ENCODE data around the gene ORMDL1. TPM values are rescaled to one million over a fixed set of nuclear protein-coding genes. Genes with fewer than 3 reads are reported as not detected.
A peak's percentile ranks its signal among the peaks of the same experiment; 100 is the strongest.

The ORMDL1 gene
- total RNA-seq, 1 donor from 2014 or later, result 63.7 TPM

DNA sequence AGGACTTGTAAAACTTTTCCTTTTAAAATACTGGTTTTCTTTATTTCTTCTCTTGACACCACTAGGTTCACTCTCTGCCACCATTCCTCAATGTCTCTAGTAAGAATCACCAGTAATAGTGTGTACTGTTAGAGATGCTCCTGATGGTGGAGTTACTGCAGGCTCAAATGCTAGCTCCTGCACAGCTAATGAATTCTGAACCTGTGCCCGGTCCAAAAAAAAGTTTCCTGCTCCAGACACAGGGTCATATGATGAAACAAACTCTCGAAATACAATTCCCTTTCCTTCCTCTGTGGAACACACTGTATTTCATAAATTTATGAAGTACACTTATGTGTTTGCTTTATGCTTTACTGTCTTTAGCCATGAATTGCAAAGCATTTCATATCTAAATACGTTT, 19.3 kb upstream of the ORMDL1 start:
- Mint-ChIP-seq H3K27me3 (ENCODE audit: unreplicated experiment) (no peaks in the 10 kb centered on the region), H3K9me3 (ENCODE audit: unreplicated experiment) (no peaks in the 10 kb centered on the region), H3K4me1 (ENCODE audit: unreplicated experiment) (peaks cover 18% of the 10 kb centered on the region), H3K36me3 (ENCODE audit: unreplicated experiment) (peaks cover 13% of the 10 kb centered on the region), H3K4me3 (ENCODE audit: unreplicated experiment) (no peak overlapping the region), H3K27ac (ENCODE audit: unreplicated experiment) (no peak overlapping the region)
- DNase-seq (ENCODE audit: extremely low spot score, unreplicated experiment), result no peak
- TF ChIP-seq, protein P1, sequence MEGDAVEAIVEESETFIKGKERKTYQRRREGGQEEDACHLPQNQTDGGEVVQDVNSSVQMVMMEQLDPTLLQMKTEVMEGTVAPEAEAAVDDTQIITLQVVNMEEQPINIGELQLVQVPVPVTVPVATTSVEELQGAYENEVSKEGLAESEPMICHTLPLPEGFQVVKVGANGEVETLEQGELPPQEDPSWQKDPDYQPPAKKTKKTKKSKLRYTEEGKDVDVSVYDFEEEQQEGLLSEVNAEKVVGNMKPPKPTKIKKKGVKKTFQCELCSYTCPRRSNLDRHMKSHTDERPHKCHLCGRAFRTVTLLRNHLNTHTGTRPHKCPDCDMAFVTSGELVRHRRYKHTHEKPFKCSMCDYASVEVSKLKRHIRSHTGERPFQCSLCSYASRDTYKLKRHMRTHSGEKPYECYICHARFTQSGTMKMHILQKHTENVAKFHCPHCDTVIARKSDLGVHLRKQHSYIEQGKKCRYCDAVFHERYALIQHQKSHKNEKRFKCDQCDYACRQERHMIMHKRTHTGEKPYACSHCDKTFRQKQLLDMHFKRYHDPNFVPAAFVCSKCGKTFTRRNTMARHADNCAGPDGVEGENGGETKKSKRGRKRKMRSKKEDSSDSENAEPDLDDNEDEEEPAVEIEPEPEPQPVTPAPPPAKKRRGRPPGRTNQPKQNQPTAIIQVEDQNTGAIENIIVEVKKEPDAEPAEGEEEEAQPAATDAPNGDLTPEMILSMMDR (IDR thresholded peaks at IDR 0.05), result no peak

DNA sequence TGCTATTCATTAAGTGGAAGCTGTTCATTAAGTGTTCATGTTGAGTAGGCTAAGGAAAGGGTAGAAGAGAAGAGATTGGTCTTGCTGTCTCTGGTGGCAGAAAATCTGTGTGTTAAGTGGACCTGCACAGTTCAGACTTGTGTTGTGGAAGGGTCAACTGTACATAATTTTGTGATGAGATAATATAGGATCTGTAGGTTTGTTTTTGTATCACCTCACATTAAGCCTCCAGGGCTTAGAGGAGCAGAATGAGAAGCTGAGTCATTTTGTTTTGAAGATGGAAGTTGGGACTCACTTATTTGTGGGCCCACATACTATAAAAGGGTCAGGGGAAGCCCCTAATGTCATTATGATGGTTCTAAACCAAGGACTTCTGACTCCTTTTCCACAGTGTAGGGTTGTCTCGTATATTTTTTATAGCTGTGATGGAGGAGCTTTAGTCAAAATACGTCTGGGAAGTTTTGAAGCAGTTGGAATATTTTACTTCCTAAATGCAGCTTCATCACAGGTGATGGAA, 18.3 kb upstream of the ORMDL1 start:
- no peak for DNase-seq (ENCODE audit: extremely low spot score, unreplicated experiment)
- H3K36me3 Mint-ChIP-seq (ENCODE audit: unreplicated experiment), result peaks cover 15% of the 10 kb centered on the region
- H3K4me3 Mint-ChIP-seq (ENCODE audit: unreplicated experiment), result no peak overlapping the region
- TF ChIP-seq, protein P1 (IDR thresholded peaks at IDR 0.05), result no peak
- no peak overlapping the region for H3K27ac Mint-ChIP-seq (ENCODE audit: unreplicated experiment)
- no peaks in the 10 kb centered on the region for H3K27me3 Mint-ChIP-seq (ENCODE audit: unreplicated experiment)
- peaks cover 18% of the 10 kb centered on the region for H3K4me1 Mint-ChIP-seq (ENCODE audit: unreplicated experiment)
- H3K9me3 Mint-ChIP-seq (ENCODE audit: unreplicated experiment), result no peaks in the 10 kb centered on the region

DNA sequence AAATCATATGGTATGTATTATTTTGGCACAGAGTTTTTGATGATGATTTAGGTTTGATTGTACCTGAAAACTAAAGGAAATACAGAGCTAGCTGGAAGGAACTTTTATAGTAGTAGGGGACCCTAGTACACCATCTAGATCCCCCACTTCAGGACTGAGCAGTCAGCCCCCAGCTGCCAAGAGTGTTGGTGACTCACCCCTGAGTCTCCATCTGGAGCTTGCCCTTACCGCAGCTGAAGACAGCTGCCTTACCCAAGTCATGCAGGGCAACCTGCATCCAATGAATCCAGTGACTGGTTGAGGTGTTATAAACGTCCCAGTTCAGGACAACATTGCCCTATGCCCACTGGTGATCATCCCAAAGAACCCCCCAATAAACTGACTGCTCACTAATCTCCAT, 15.4 kb upstream of the ORMDL1 start:
- no peaks in the 10 kb centered on the region for H3K9me3 Mint-ChIP-seq (ENCODE audit: unreplicated experiment)
- H3K36me3 Mint-ChIP-seq (ENCODE audit: unreplicated experiment), result peaks cover 20% of the 10 kb centered on the region
- peaks cover 16% of the 10 kb centered on the region for H3K4me1 Mint-ChIP-seq (ENCODE audit: unreplicated experiment)
- TF ChIP-seq, protein P1 (IDR thresholded peaks at IDR 0.05), result no peak
- H3K27ac Mint-ChIP-seq (ENCODE audit: unreplicated experiment), result peak overlapping the region; percentile 29
- H3K27me3 Mint-ChIP-seq (ENCODE audit: unreplicated experiment), result no peaks in the 10 kb centered on the region
- DNase-seq (ENCODE audit: extremely low spot score, unreplicated experiment), result no peak
- H3K4me3 Mint-ChIP-seq (ENCODE audit: unreplicated experiment), result no peak overlapping the region

DNA sequence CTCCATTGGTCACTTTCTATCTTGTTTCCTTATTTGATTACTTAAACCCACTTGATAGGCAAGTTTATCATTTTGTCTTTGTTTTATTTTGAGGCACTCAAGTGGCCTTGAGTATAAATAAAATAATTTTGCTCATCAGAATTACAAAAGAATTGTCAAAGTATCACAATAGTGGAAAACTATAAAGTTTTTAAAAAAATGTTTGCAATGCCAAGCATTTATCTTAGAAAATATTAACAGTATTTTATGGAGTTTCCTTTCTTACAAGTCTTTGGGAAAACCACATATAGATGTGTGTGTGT, 14.8 kb upstream of the ORMDL1 start:
- Mint-ChIP-seq H3K4me1 (ENCODE audit: unreplicated experiment) (peaks cover 16% of the 10 kb centered on the region), H3K27me3 (ENCODE audit: unreplicated experiment) (no peaks in the 10 kb centered on the region), H3K4me3 (ENCODE audit: unreplicated experiment) (no peak overlapping the region), H3K27ac (ENCODE audit: unreplicated experiment) (peak overlapping the region; percentile 29), H3K9me3 (ENCODE audit: unreplicated experiment) (no peaks in the 10 kb centered on the region), H3K36me3 (ENCODE audit: unreplicated experiment) (peaks cover 19% of the 10 kb centered on the region)
- no peak for DNase-seq (ENCODE audit: extremely low spot score, unreplicated experiment)
- TF ChIP-seq, protein P1 (IDR thresholded peaks at IDR 0.05), result no peak

DNA sequence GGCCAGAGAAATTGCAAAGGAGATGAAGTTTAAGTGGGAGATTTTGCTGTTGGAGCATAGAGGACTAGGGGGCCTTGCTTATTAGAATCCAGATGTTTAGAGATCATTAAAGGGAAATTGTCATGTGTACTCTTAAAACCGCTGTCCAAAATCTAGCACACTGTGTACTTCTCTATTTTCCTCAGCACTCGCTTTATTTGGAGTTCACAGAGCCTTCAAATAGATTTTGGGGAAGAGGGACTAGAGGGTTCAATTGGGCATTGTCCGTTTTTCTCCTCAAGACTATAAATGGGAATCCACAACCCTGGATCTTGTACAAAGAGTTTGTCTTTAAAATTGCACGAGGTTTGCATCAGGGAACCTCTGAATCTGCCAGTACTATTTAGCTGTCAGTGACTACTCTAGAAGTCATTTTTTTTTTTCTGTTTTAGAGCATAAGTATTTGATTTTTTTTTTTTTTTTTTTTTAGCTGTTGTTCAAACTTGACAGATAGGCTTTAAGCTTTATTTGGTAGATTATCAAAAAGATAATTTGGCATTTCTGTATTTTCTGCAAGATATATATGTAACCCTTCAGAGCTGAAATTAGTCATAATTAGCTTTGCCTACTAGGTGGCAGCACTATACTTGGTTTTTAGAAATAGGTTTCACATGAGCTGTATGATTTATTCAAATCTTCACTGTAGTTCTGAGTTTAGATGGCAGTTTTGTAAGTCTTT, 14.3 kb upstream of the ORMDL1 start:
- H3K27ac Mint-ChIP-seq (ENCODE audit: unreplicated experiment), result peak overlapping the region; percentile 29
- peaks cover 19% of the 10 kb centered on the region for H3K36me3 Mint-ChIP-seq (ENCODE audit: unreplicated experiment)
- H3K27me3 Mint-ChIP-seq (ENCODE audit: unreplicated experiment), result no peaks in the 10 kb centered on the region
- no peak overlapping the region for H3K4me3 Mint-ChIP-seq (ENCODE audit: unreplicated experiment)
- no peaks in the 10 kb centered on the region for H3K9me3 Mint-ChIP-seq (ENCODE audit: unreplicated experiment)
- TF ChIP-seq, protein P1 (IDR thresholded peaks at IDR 0.05), result peak; percentile 67
- peaks cover 16% of the 10 kb centered on the region for H3K4me1 Mint-ChIP-seq (ENCODE audit: unreplicated experiment)
- DNase-seq (ENCODE audit: extremely low spot score, unreplicated experiment), result no peak

Measured in osteocyte (in vitro differentiated cells).